ENCODE data around the gene GSK3A. TPM values are rescaled to one million over a fixed set of nuclear protein-coding genes. Genes with fewer than 3 reads are reported as not detected.

GSK3A gene
- total and polyA plus RNA-seq, 7 experiments from 2014 or later: 11.4 to 52.0 (median 30.6) TPM

- Mint-ChIP-seq H3K4me3 (peak overlapping the region in 8 of 10 donors; percentile 91 to 98 (median 96)), H3K9me3 (no peaks in the 10 kb centered on the region), H3K27ac (peak overlapping the region; percentile 84 to 99 (median 96)), H3K4me1 (peaks cover 31 to 57% (median 52%) of the 10 kb centered on the region in 7 donors), H3K27me3 (no peaks in the 10 kb centered on the region), H3K36me3 (peaks cover 0 to 2% (median 0%) of the 10 kb centered on the region in 5 donors)
- H3K4me3 ChIP-seq (ENCODE audit: low read length): peak overlapping the region; percentile 68
- DNase-seq: no peak
- peaks cover 0 to 21% (median 0%) of the 10 kb centered on the region in 3 experiments for H3K36me3 ChIP-seq (ENCODE audit: control insufficient read depth in 2 of 3, insufficient read depth in 3 of 3, low read length in 3 of 3)
- ChIA-PET POLR2A (interaction anchor here (0.8 to 8.2 kb wide), 9 partner anchors 22 to 112 kb away, joined by 4 to 84 read pairs (median 19); partner anchors contain the start of genes CIC, DEDD2, POU2F2 and ZNF526), CTCF (interaction anchor here (0.9 to 5.7 kb wide), 5 partner anchors 25 to 136 kb away, joined by 3 to 25 read pairs (median 4); partner anchors contain the start of gene ZNF526)
- intact Hi-C loops (cut with micrococcal nuclease): loop anchor here in 1 of 2 donors (2.0 to 10.0 kb wide), 2 partner anchors 68 to 360 kb away; partner anchors contain the start of gene ARHGEF1
- H3K4me1 ChIP-seq (ENCODE audit: control insufficient read depth in 2 of 2, insufficient read depth in 2 of 2, low read length in 2 of 2): peaks cover 21 to 31% of the 10 kb centered on the region in 2 donors
- peak overlapping the region; percentile 73 for H3K27ac ChIP-seq (ENCODE audit: low read depth, low read length)
- H3K9me3 ChIP-seq (ENCODE audit: control insufficient read depth in 2 of 3, low read length in 3 of 3): no peaks in the 10 kb centered on the region
- no peak for ATAC-seq
- no peaks in the 10 kb centered on the region for H3K27me3 ChIP-seq (ENCODE audit: control insufficient read depth in 2 of 2, insufficient read depth in 2 of 2, low read length in 2 of 2)
Measured at GRCh38 chr19:42245231-42245630, 2.8 kb upstream of the GSK3A start.

- Histone ChIP-seq H3K27me3 (ENCODE audit: control insufficient read depth in 2 of 2, insufficient read depth in 2 of 2, low read length in 2 of 2) (no peaks in the 10 kb centered on the region), H3K4me3 (ENCODE audit: low read length) (peak overlapping the region; percentile 68), H3K27ac (ENCODE audit: low read depth, low read length) (peak overlapping the region; percentile 73), H3K4me1 (ENCODE audit: control insufficient read depth in 2 of 2, insufficient read depth in 2 of 2, low read length in 2 of 2) (peaks cover 28 to 38% of the 10 kb centered on the region in 2 donors), H3K36me3 (ENCODE audit: control insufficient read depth in 2 of 3, insufficient read depth in 3 of 3, low read length in 3 of 3) (peaks cover 0 to 21% (median 4%) of the 10 kb centered on the region in 3 experiments), H3K9me3 (ENCODE audit: control insufficient read depth in 2 of 3, low read length in 3 of 3) (no peaks in the 10 kb centered on the region)
- ChIA-PET POLR2A (interaction anchor here (0.8 to 8.2 kb wide), 11 partner anchors 23 to 981 kb away, joined by 3 to 84 read pairs (median 10); partner anchors contain the start of genes CIC, DEDD2, PAFAH1B3 and POU2F2), CTCF (interaction anchor here (0.6 to 5.7 kb wide), 8 partner anchors 8 to 129 kb away, joined by 3 to 25 read pairs (median 5); partner anchors contain the start of gene ZNF526)
- no peaks in the 10 kb centered on the region for H3K27me3 Mint-ChIP-seq
- H3K4me1 Mint-ChIP-seq: peaks cover 36 to 58% (median 54%) of the 10 kb centered on the region in 7 donors
- H3K4me3 Mint-ChIP-seq: peak overlapping the region; percentile 91 to 98 (median 96)
- peaks cover 0 to 6% (median 0%) of the 10 kb centered on the region in 5 donors for H3K36me3 Mint-ChIP-seq
- H3K27ac Mint-ChIP-seq: peak overlapping the region; percentile 84 to 99 (median 96)
- DNase-seq (peak; percentile 76 to 93 (median 90)), ATAC-seq (peak; percentile 51)
- intact Hi-C loops (cut with micrococcal nuclease): loop anchor here (1.0 to 10.0 kb wide), 15 partner anchors 10 to 1802 kb away; partner anchors contain the start of genes MEGF8 (in 2 of the 2), SERTAD3 (in 2 of the 2), ARHGEF1 (in 1 of the 2) and ERF (in 1 of the 2)
- no peaks in the 10 kb centered on the region for H3K9me3 Mint-ChIP-seq
Measured at GRCh38 chr19:42244347-42245220, 2.2 kb upstream of the GSK3A start.

- H3K36me3 ChIP-seq (ENCODE audit: control insufficient read depth in 2 of 3, insufficient read depth in 3 of 3, low read length in 3 of 3): peaks cover 4 to 19% (median 6%) of the 10 kb centered on the region in 3 experiments
- ATAC-seq (no peak), DNase-seq (no peak)
- intact Hi-C loops (cut with micrococcal nuclease): loop anchor here (1.0 to 10.0 kb wide), 9 partner anchors 22 to 1800 kb away; partner anchors contain the start of genes SERTAD3 (in 2 of the 2), ZNF526 (in 2 of the 2), ARHGEF1 (in 1 of the 2) and RABAC1 (in 1 of the 2)
- Mint-ChIP-seq H3K9me3 (no peaks in the 10 kb centered on the region), H3K27ac (peak overlapping the region; percentile 73 to 96 (median 89)), H3K4me3 (peak overlapping the region; percentile 83 to 92 (median 86)), H3K36me3 (peaks cover 0 to 10% (median 4%) of the 10 kb centered on the region in 5 donors), H3K4me1 (peaks cover 39 to 66% (median 60%) of the 10 kb centered on the region in 7 donors), H3K27me3 (no peaks in the 10 kb centered on the region)
- no peaks in the 10 kb centered on the region for H3K27me3 ChIP-seq (ENCODE audit: control insufficient read depth in 2 of 2, insufficient read depth in 2 of 2, low read length in 2 of 2)
- H3K27ac ChIP-seq (ENCODE audit: low read depth, low read length): peak overlapping the region; percentile 95
- H3K9me3 ChIP-seq (ENCODE audit: control insufficient read depth in 2 of 3, low read length in 3 of 3): no peaks in the 10 kb centered on the region
- H3K4me1 ChIP-seq (ENCODE audit: control insufficient read depth in 2 of 2, insufficient read depth in 2 of 2, low read length in 2 of 2): peaks cover 28 to 42% of the 10 kb centered on the region in 2 donors
- H3K4me3 ChIP-seq (ENCODE audit: low read length): peak overlapping the region; percentile 78
- POLR2A ChIA-PET: interaction anchor here (0.6 to 8.2 kb wide), 17 partner anchors 9 to 879 kb away, joined by 3 to 84 read pairs (median 5); partner anchors contain the start of genes CIC, DEDD2, PAFAH1B3 and POU2F2
- CTCF ChIA-PET: interaction anchor here (0.6 to 5.7 kb wide), 7 partner anchors 22 to 133 kb away, joined by 3 to 24 read pairs (median 4); partner anchors contain the start of genes POU2F2 and ZNF526
Measured at GRCh38 chr19:42242069-42242511, 312 bp downstream of the GSK3A start.

- CTCF ChIA-PET: interaction anchor here (0.7 to 5.7 kb wide), 2 partner anchors 13 to 21 kb away, joined by 5 to 24 read pairs; partner anchors contain the start of gene ZNF526
- intact Hi-C loops (cut with micrococcal nuclease): loop anchor here (5.0 to 10.0 kb wide), 3 partner anchors 181 to 1799 kb away; partner anchors contain the start of genes SERTAD3 (in 2 of the 2) and ARHGEF1 (in 1 of the 2)
- peak overlapping the region; percentile 72 to 92 (median 86) for H3K4me3 Mint-ChIP-seq
- H3K27me3 Mint-ChIP-seq: no peaks in the 10 kb centered on the region
- H3K27ac Mint-ChIP-seq: peak overlapping the region in 8 of 9 donors; percentile 59 to 95 (median 78)
- peaks cover 6 to 25% (median 6%) of the 10 kb centered on the region in 3 experiments for H3K36me3 ChIP-seq (ENCODE audit: control insufficient read depth in 2 of 3, insufficient read depth in 3 of 3, low read length in 3 of 3)
- POLR2A ChIA-PET: interaction anchor here (0.6 to 8.2 kb wide), 7 partner anchors 8 to 109 kb away, joined by 3 to 84 read pairs (median 4); partner anchors contain the start of genes DEDD2, POU2F2 and ZNF526
- H3K27me3 ChIP-seq (ENCODE audit: control insufficient read depth in 2 of 2, insufficient read depth in 2 of 2, low read length in 2 of 2): no peaks in the 10 kb centered on the region
- ATAC-seq: no peak
- H3K27ac ChIP-seq (ENCODE audit: low read depth, low read length): peak overlapping the region; percentile 95
- H3K4me1 Mint-ChIP-seq: peaks cover 41 to 64% (median 56%) of the 10 kb centered on the region in 7 donors
- no peaks in the 10 kb centered on the region for H3K9me3 ChIP-seq (ENCODE audit: control insufficient read depth in 2 of 3, low read length in 3 of 3)
- peak overlapping the region; percentile 78 for H3K4me3 ChIP-seq (ENCODE audit: low read length)
- H3K9me3 Mint-ChIP-seq: no peaks in the 10 kb centered on the region
- peaks cover 28 to 42% of the 10 kb centered on the region in 2 donors for H3K4me1 ChIP-seq (ENCODE audit: control insufficient read depth in 2 of 2, insufficient read depth in 2 of 2, low read length in 2 of 2)
- no peak for DNase-seq
- H3K36me3 Mint-ChIP-seq: peaks cover 0 to 16% (median 4%) of the 10 kb centered on the region in 5 donors
Measured at GRCh38 chr19:42241279-42241678, 1.1 kb downstream of the GSK3A start.

GRCh38 chr19:42239544-42240220 is 2.7 kb downstream of the GSK3A start:
- H3K36me3 Mint-ChIP-seq: peaks cover 0 to 23% (median 5%) of the 10 kb centered on the region in 5 donors
- peak overlapping the region in 5 of 10 donors; percentile 3 to 72 (median 38) for H3K4me3 Mint-ChIP-seq
- H3K4me1 Mint-ChIP-seq: peaks cover 37 to 62% (median 48%) of the 10 kb centered on the region in 7 donors
- H3K4me1 ChIP-seq (ENCODE audit: control insufficient read depth in 2 of 2, insufficient read depth in 2 of 2, low read length in 2 of 2): peaks cover 24 to 38% of the 10 kb centered on the region in 2 donors
- H3K36me3 ChIP-seq (ENCODE audit: control insufficient read depth in 2 of 3, insufficient read depth in 3 of 3, low read length in 3 of 3): peaks cover 6 to 41% (median 16%) of the 10 kb centered on the region in 3 experiments
- POLR2A ChIA-PET: interaction anchor here (0.5 to 8.2 kb wide), 4 partner anchors 15 to 378 kb away, joined by 3 to 84 read pairs (median 4); partner anchors contain the start of genes DEDD2 and ZNF526
- H3K9me3 Mint-ChIP-seq: no peaks in the 10 kb centered on the region
- H3K4me3 ChIP-seq (ENCODE audit: low read length): no peak overlapping the region
- DNase-seq (no peak), ATAC-seq (no peak)
- H3K27ac Mint-ChIP-seq: peak overlapping the region in 7 of 9 donors; percentile 36 to 83 (median 72)
- H3K27ac ChIP-seq (ENCODE audit: low read depth, low read length): peak overlapping the region; percentile 2
- no peaks in the 10 kb centered on the region for H3K27me3 Mint-ChIP-seq
- H3K9me3 ChIP-seq (ENCODE audit: control insufficient read depth in 2 of 3, low read length in 3 of 3): no peaks in the 10 kb centered on the region
- CTCF ChIA-PET: interaction anchor here (1.4 to 2.1 kb wide), 3 partner anchors 20 to 131 kb away, joined by 3 to 7 read pairs (median 3); no protein-coding TSS in a partner anchor
- intact Hi-C loops (cut with micrococcal nuclease): loop anchor here (5.0 to 10.0 kb wide), 3 partner anchors 183 to 1797 kb away; partner anchors contain the start of genes SERTAD3 (in 2 of the 2) and ARHGEF1 (in 1 of the 2)
- no peaks in the 10 kb centered on the region for H3K27me3 ChIP-seq (ENCODE audit: control insufficient read depth in 2 of 2, insufficient read depth in 2 of 2, low read length in 2 of 2)

Data from naive thymus-derived CD4-positive, alpha-beta T cell (primary cell).